GM18520 (cell line): ENCODE data around the gene AOC2.
"Not testable (repeated sequence)": the region's sequence is repeated elsewhere in the genome, so short reads cannot be mapped to it uniquely, and the experiment has no call there.

Experiments used
- ATAC-seq: cut with Tn5 transposase; IDR thresholded peaks from one replicate; pipeline ENCODE4 v1.9.1; 2021; ENCODE audit not compliant: unreplicated experiment

The AOC2 gene

DNA sequence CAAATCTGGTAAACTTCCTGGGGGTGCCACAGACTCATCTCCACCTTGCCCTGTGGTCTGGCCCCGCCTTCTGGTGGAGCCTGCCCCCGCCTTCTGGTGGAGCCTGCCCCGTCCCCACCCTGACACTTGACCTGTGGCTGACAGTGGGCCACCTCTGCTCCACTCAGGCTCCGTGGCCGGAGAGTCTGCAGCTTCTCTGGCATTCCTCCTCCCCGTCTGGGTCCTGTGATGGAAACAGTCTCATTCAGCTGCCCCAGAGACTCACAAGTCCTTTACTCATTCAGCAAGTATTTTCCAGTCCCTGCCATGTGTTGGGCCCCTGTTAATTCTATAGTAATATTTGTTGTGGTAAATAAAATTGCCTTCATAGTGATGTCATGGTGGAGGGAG is 35.2 kb downstream of the AOC2 start:
- no peak for ATAC-seq

DNA sequence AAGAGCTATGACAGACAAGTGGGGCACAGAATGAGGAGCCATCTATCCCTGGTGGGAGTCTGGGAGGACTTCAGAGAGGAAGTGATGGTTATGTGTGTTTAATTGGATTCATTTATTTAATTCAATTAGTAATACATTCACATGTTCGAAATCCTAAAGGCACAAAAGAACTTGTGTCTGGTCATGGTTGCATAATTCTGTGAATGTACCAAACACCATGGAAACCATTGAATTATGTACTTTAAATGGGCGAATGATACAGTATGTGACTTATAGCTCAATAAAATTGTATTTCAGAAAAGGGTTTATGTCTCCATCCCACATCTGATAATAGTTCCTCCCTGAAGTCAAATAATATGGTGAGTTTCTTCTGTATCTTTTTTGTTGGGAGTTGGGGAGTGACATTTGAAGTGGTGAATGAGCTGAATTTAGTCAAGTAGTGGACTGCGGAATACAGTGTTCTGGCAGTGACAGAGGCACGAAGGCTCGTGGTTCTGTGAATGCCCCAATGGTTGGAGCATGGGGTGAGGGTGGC is 36.5 kb downstream of the AOC2 start:
- no peak for ATAC-seq

- not testable (repeated sequence) for ATAC-seq
Measured at GRCh38 chr17:42881706-42882105, 37.3 kb downstream of the AOC2 start.

DNA sequence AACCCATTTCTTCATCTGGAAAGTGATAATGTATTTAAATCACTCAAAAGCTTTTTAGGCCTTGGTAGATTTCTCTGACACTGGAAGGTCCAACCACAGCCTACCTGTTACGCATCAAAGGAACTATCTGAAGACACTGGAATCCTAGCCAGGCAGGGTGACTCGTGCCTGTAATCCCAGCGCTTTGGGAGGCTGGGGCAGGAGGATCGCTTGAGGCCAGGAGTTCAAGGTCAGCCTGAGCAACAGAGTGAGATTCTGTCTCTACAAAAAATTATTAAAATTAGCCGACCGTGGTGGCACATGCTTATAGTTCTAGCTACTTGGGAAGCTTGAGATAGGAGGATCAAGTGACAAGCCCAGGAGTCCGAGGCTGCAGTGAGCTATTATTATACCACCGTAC is 37.8 kb downstream of the AOC2 start:
- no peak for ATAC-seq

- no peak for ATAC-seq
Measured at GRCh38 chr17:42883802-42884558, 39.6 kb downstream of the AOC2 start.

DNA sequence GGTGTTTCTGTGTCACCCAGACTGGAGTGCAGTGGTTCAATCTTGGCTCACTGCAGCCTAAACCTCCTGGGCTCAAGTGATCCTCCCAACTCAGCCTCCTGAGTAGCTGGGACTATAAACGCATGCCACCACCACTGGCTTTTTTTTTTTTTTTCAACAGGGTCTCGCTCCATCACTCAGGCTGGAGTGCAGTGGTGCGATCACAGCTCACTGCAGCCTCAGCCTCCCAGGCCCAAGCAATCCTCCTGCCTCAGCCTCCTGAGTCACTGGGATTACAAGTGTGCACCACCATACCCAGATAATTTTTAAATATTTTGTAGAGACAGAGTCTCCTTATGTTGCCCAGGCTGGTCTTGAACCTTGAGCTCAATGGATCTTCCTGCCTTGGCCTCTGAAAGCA is 41.4 kb downstream of the AOC2 start:
- ATAC-seq: not testable (repeated sequence)

DNA sequence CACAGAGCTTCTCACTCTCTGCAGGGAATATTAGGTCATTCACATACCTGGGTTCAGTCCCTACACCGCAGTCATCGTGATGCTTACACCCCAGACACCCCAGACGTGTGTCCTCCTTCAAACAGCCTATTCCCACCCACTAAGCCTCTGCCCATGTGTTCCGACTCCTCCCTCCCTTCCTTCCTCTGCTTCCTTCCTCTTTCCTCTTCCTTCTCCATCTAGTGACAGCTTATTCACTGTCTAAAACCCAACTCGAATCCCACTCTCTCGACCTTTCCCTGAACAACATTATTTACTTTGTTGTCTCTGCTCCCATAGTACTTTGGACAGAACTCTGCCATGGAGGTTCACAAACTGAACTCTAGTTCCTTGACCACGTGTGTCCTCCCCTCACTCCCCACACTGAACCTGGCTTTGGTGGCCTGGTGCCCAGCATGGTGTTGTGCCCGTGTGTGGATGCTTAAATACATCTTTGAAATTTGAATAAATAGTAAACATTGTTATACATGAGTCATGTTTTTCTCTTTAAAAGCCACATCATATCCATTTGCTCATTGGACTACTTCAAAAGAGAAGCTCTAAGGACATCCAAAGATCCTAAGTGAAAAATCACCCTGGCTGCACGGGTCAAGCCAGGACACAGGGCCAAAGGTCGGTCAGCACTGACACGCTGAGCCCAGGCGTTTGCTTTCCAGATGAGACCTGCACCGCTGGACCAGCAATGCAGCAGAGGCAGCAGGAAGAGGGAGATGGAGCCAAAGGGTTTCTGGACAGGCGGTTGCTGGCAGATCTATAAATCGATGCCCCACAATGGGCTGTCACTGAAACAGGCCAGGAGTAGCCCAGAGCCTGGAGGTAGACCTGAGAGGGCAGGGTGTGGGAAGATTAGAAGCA is 42.1 kb downstream of the AOC2 start:
- ATAC-seq: no peak

DNA sequence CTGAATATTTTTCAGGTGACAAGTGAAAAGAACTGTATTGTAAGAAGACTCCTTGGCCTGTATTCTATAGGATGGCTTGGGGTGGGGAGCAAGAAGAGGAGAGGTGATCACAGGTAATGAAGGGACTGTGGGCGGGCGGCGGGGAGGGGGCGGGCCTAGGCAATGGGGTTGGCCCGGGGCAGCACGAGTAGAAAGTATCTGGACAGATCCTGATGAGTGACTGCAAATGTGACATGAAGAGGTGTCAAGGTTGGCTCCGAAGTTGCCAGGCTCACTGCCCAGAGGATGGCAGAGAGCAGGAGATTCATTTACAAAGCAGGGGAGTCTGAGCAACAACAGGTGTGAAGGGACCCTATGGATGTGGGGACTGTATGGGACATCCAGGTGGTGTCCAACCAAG is 45.4 kb downstream of the AOC2 start:
- ATAC-seq: no peak

GRCh38 chr17:42891539-42892152 is 47.3 kb downstream of the AOC2 start:
- no peak for ATAC-seq

DNA sequence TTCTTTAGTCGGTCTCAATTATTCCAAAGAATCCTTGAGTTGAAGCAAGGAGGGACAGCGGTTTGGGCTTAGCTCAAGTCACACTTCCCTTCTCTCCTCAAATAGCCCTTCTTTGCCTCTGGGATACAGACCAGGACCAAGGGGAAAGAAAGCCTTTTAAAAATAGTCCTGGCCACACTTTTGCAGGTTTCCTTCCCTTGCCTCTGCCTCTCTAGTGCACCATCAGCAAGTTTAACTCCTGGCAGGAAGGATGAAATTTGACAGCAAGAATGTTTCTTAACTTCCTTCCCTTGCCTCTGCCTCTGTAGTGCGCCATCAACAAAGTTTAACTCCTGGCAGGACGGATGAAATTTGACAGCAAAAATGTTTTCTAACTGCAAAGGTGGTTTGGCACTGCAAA is 49.0 kb downstream of the AOC2 start:
- ATAC-seq: no peak

GRCh38 chr17:42894283-42895184 is 50.2 kb downstream of the AOC2 start:
- no peak for ATAC-seq

DNA sequence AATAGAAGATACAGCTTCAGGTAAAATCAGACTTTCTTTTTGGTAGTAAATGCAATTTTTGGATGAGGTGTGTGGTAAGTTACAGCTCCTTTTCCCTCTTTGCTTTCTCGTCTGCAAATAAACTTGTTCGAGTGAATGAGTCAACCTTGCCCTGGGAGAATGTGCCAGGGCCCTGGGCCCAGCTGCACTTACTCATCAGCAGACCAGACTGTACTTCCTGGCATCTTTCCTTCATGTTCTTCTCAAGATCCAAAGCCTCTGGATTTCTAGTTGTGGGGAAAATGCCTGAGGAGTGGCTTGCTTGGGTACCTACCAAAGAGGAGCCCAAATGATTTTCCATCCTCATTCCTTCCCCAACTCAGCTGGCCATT is 50.8 kb downstream of the AOC2 start:
- ATAC-seq: no peak

DNA sequence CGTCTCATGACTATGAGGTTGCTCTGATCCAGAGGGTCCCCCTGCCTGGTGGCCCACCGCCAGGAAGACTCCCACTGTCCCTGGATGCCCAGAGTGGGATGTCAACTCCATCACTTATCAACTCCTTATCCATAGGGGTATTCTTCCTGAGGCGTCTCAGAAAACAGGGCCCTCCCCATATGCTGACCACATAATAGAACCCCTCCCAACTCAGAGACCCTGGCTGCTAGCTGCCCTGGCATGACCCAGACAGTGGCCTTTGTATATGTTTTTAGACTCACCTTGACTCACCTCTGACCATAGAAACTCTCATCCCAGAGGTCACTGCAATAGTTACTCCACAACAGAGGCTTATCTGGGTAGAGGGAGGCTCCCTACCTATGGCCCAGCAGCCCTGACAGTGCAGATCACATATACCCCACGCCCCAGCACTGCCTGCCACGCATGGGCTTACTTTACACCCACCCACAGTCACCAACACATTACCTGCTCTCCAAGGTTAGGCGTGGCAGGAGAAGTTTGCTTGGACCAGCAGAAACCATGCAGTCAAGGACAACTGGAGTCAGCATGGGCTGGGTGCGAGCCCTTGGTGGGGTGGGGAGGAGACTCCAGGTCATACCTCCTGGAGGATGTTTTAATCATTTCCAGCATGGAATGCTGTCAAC is 53.9 kb downstream of the AOC2 start:
- ATAC-seq: no peak

DNA sequence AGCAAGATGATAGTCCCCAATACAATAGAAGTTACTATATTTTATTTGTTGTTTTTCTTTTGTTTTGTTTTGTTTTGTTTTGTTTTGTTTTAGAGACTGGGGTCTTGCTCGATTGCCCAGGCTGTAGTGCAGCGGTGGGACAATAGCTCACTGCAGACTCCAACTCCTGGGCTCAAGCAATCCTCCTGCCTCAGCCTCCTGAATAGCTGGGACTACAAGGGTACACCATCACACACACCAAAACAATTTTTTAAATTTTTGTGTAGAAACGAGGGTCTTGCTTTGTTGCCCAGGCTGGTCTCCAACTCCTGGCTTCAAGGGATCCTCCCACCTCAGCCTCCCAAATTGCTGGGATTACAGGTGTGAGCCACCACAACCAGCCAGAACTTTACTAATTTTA is 55.6 kb downstream of the AOC2 start:
- not testable (repeated sequence) for ATAC-seq
